ENCODE measurements around the gene KCNK16. TPM values are rescaled to one million over a fixed set of nuclear protein-coding genes. Genes with fewer than 3 reads are reported as not detected.

KCNK16 gene
- total and polyA plus RNA-seq, 4 donors, result not detected

GRCh38 chr6:39347206-39347605 is 24.7 kb upstream of the KCNK16 start:
- ATAC-seq (ENCODE audit: insufficient read depth, low FRiP score), result no peak
- no peak for TF ChIP-seq CTCF (IDR thresholded peaks at IDR 0.05; ENCODE audit: control extremely low read depth, extremely low read depth)
- no peak overlapping the region for H3K27ac ChIP-seq (ENCODE audit: low read depth in 1 of 2, low read length in 1 of 2)
- DNase-seq, result no peak
- no peaks in the 10 kb centered on the region for H3K9me3 ChIP-seq (ENCODE audit: control insufficient read depth in 4 of 4, insufficient read depth in 3 of 4, low read length in 3 of 4)
- H3K27me3 ChIP-seq (ENCODE audit: control insufficient read depth in 3 of 3, insufficient read depth in 3 of 3, low read length in 2 of 3), result no peaks in the 10 kb centered on the region
- peaks cover 0 to 34% (median 9%) of the 10 kb centered on the region in 5 donors for H3K4me1 ChIP-seq (ENCODE audit: control insufficient read depth in 5 of 5, insufficient read depth in 5 of 5, low read length in 5 of 5)
- no peak overlapping the region for H3K9ac ChIP-seq (ENCODE audit: insufficient read depth in 1 of 2, low read length in 2 of 2)
- H3K36me3 ChIP-seq (ENCODE audit: control insufficient read depth in 4 of 4, insufficient read depth in 4 of 4, low read length in 4 of 4), result no peaks in the 10 kb centered on the region
- no peak overlapping the region for H3K4me3 ChIP-seq
- WGBS, 2 donors, result 91 to 98% methylated on average over 6 of the region's 6 CpGs

DNA sequence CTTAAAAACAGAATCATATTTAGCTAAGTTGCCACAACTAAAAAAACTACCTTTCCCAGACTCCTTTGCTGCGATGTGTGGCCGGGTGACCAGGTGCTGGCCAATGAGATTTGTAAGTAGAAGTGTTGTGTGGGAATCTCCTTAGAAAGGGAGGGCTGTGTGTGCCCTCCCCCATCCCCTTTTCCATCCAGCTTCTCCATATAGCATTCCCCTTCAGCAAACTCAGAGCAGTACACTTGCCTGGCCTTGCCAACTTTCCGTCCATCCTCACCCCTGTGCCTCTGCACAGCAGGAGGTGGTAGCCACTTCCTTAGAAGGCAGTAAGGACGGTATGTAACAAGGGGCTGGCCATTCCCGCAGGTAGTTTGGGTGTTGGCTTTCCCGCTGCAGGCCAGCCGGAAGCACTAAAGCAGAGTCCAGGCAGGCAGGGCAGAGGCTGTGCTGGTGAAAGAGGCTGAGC is 22.3 kb upstream of the KCNK16 start:
- Histone ChIP-seq H3K9me3 (ENCODE audit: control insufficient read depth in 4 of 4, insufficient read depth in 3 of 4, low read length in 3 of 4) (no peaks in the 10 kb centered on the region), H3K36me3 (ENCODE audit: control insufficient read depth in 4 of 4, insufficient read depth in 4 of 4, low read length in 4 of 4) (no peaks in the 10 kb centered on the region), H3K4me3 (no peak overlapping the region), H3K27ac (ENCODE audit: low read depth in 1 of 2, low read length in 1 of 2) (peak overlapping the region in 1 of 2 donors; percentile 60), H3K27me3 (ENCODE audit: control insufficient read depth in 3 of 3, insufficient read depth in 3 of 3, low read length in 2 of 3) (no peaks in the 10 kb centered on the region), H3K9ac (ENCODE audit: insufficient read depth in 1 of 2, low read length in 2 of 2) (no peak overlapping the region), H3K4me1 (ENCODE audit: control insufficient read depth in 5 of 5, insufficient read depth in 5 of 5, low read length in 5 of 5) (peaks cover 0 to 53% (median 19%) of the 10 kb centered on the region in 5 donors)
- ATAC-seq (ENCODE audit: insufficient read depth, low FRiP score), result peak; percentile 55
- DNase-seq, result peak in 1 of 3 donors; percentile 22
- no peak for TF ChIP-seq CTCF (IDR thresholded peaks at IDR 0.05; ENCODE audit: control extremely low read depth, extremely low read depth)
- WGBS, 2 donors, result 80 to 89% methylated on average over 7 of the region's 7 CpGs

DNA sequence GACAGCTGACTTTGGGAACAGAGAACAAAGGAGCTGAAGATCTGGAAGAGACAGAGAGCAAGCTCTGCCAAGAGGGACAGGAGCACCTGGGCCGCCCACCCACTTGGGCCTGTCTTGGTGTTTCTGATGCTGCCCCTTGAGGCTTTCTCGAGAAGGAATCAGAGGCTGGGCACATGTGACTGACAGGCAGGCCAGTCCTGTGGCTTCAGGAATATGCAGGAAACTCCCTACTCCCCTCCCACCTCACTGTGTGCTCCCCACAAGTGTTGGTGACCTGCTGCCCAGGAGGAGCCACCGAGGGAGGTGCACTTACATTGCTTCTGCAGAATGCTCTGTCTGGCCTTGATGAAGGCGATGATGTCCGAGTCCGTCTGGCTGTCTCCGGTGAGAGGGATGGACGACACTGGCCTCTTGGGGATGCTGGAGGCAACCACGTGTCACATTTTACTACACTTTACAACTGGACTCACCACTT is 20.9 kb upstream of the KCNK16 start:
- DNase-seq (no peak), ATAC-seq (ENCODE audit: insufficient read depth, low FRiP score) (no peak)
- no peak for TF ChIP-seq CTCF (IDR thresholded peaks at IDR 0.05; ENCODE audit: control extremely low read depth, extremely low read depth)
- Histone ChIP-seq H3K4me1 (ENCODE audit: control insufficient read depth in 5 of 5, insufficient read depth in 5 of 5, low read length in 5 of 5) (peaks cover 0 to 66% (median 26%) of the 10 kb centered on the region in 5 donors), H3K4me3 (no peak overlapping the region), H3K36me3 (ENCODE audit: control insufficient read depth in 4 of 4, insufficient read depth in 4 of 4, low read length in 4 of 4) (no peaks in the 10 kb centered on the region), H3K27ac (ENCODE audit: low read depth in 1 of 2, low read length in 1 of 2) (peak overlapping the region in 1 of 2 donors; percentile 49), H3K9me3 (ENCODE audit: control insufficient read depth in 4 of 4, insufficient read depth in 3 of 4, low read length in 3 of 4) (no peaks in the 10 kb centered on the region), H3K27me3 (ENCODE audit: control insufficient read depth in 3 of 3, insufficient read depth in 3 of 3, low read length in 2 of 3) (no peaks in the 10 kb centered on the region), H3K9ac (ENCODE audit: insufficient read depth in 1 of 2, low read length in 2 of 2) (no peak overlapping the region)
- WGBS, 2 donors, result 75 to 84% methylated on average over 9 of the region's 9 CpGs

Measured in lung (tissue), 12 donors.